Measurements from ENCODE around the gene TMEM229B. TPM values are rescaled to one million over a fixed set of nuclear protein-coding genes. Genes with fewer than 3 reads are reported as not detected.

Gene TMEM229B
- total and polyA plus RNA-seq, 2 donors (not counting 1 experiment from before 2014, with no cell fraction given), result 6.9 to 8.2 TPM

GRCh38 chr14:67423424-67423823, 65.1 kb downstream of the TMEM229B start:
- H3K27ac ChIP-seq (ENCODE audit: low read length in 2 of 2), result no peak overlapping the region
- peaks cover 0 to 4% of the 10 kb centered on the region in 2 donors for H3K4me1 ChIP-seq (ENCODE audit: control insufficient read depth in 2 of 2, insufficient read depth in 2 of 2, low read length in 2 of 2)
- H3K4me2 ChIP-seq (replicated peaks; ENCODE audit: low read depth, low read length, poor library complexity, severe bottlenecking), result no peak overlapping the region
- TF ChIP-seq CTCF (IDR thresholded peaks at IDR 0.05) (no peak), EZH2 (IDR thresholded peaks at IDR 0.05; ENCODE audit: borderline replicate concordance, insufficient read depth, low read depth, low read length, poor library complexity, severe bottlenecking) (no peak)
- no peak overlapping the region for H3K9ac ChIP-seq (ENCODE audit: low read length)
- H3K4me3 Mint-ChIP-seq, result no peak overlapping the region
- no CpG with 5 or more reads among the region's 2 CpGs for WGBS (ENCODE audit: insufficient coverage)
- H3K27ac Mint-ChIP-seq, result no peak overlapping the region
- no peaks in the 10 kb centered on the region for H4K20me1 ChIP-seq (ENCODE audit: control insufficient read depth, insufficient read depth, low read length, poor library complexity, severe bottlenecking)
- no peak overlapping the region for H3K4me3 ChIP-seq (ENCODE audit: control extremely low read depth in 1 of 5, extremely low read depth in 1 of 5, insufficient read depth in 1 of 5, low read depth in 2 of 5, low read length in 4 of 5)
- H2AFZ ChIP-seq (ENCODE audit: insufficient read depth, low read depth, low read length, poor library complexity, severe bottlenecking), result no peak overlapping the region
- H3K27me3 ChIP-seq (replicated peaks in 1 of 4; ENCODE audit: control extremely low read depth in 1 of 4, control insufficient read depth in 3 of 4, insufficient read depth in 4 of 4, low read length in 3 of 4), result peaks cover 0 to 25% (median 1%) of the 10 kb centered on the region in 4 experiments
- H3K36me3 ChIP-seq (replicated peaks in 1 of 2; ENCODE audit: control extremely low read depth in 1 of 2, control insufficient read depth in 1 of 2, extremely low read depth in 1 of 2, insufficient read depth in 2 of 2, low read length in 1 of 2), result no peaks in the 10 kb centered on the region
- intact Hi-C loops (cut with micrococcal nuclease), result no loop called here
- H3K79me2 ChIP-seq (ENCODE audit: control insufficient read depth, insufficient read depth, low read length), result no peaks in the 10 kb centered on the region
- ChIA-PET CTCF (interaction anchor here (7.1 to 23.4 kb wide), 2 partner anchors 154 to 280 kb away, joined by 78 to 863 read pairs; partner anchors contain the start of gene RDH12), POLR2A (no interaction called here)
- peaks cover 0 to 2% (median 0%) of the 10 kb centered on the region in 3 donors for H3K9me3 ChIP-seq (ENCODE audit: control extremely low read depth in 1 of 3, control insufficient read depth in 2 of 3, insufficient read depth in 1 of 3, low read length in 2 of 3)
- no peaks in the 10 kb centered on the region for H3K9me3 Mint-ChIP-seq (ENCODE audit: insufficient read depth)
- H3K27me3 Mint-ChIP-seq, result peaks cover 20% of the 10 kb centered on the region
- DNase-seq (no peak), ATAC-seq (ENCODE audit: low read depth) (no peak)
- H3K4me1 Mint-ChIP-seq, result peaks cover 3% of the 10 kb centered on the region

- no peak overlapping the region for H3K4me3 ChIP-seq (ENCODE audit: control extremely low read depth in 1 of 5, extremely low read depth in 1 of 5, insufficient read depth in 1 of 5, low read depth in 2 of 5, low read length in 4 of 5)
- ChIA-PET CTCF (interaction anchor here (0.7 to 23.4 kb wide), 3 partner anchors 11 to 283 kb away, joined by 3 to 863 read pairs (median 6); no protein-coding TSS in a partner anchor), POLR2A (no interaction called here)
- no peak overlapping the region for H2AFZ ChIP-seq (ENCODE audit: insufficient read depth, low read depth, low read length, poor library complexity, severe bottlenecking)
- Mint-ChIP-seq H3K27me3 (peaks cover 15% of the 10 kb centered on the region), H3K4me1 (peaks cover 6% of the 10 kb centered on the region), H3K4me3 (no peak overlapping the region), H3K9me3 (ENCODE audit: insufficient read depth) (no peaks in the 10 kb centered on the region), H3K27ac (no peak overlapping the region)
- peaks cover 5 to 6% of the 10 kb centered on the region in 2 donors for H3K4me1 ChIP-seq (ENCODE audit: control insufficient read depth in 2 of 2, insufficient read depth in 2 of 2, low read length in 2 of 2)
- WGBS (ENCODE audit: insufficient coverage), result 99% methylated on average over 7 of the region's 11 CpGs
- DNase-seq (no peak), ATAC-seq (ENCODE audit: low read depth) (no peak)
- intact Hi-C loops (cut with micrococcal nuclease), result no loop called here
- H3K27ac ChIP-seq (ENCODE audit: low read length in 2 of 2), result no peak overlapping the region
- H3K79me2 ChIP-seq (ENCODE audit: control insufficient read depth, insufficient read depth, low read length), result no peaks in the 10 kb centered on the region
- H3K27me3 ChIP-seq (replicated peaks in 1 of 4; ENCODE audit: control extremely low read depth in 1 of 4, control insufficient read depth in 3 of 4, insufficient read depth in 4 of 4, low read length in 3 of 4), result peaks cover 0 to 21% (median 0%) of the 10 kb centered on the region in 4 experiments
- H4K20me1 ChIP-seq (ENCODE audit: control insufficient read depth, insufficient read depth, low read length, poor library complexity, severe bottlenecking), result no peaks in the 10 kb centered on the region
- no peaks in the 10 kb centered on the region for H3K36me3 ChIP-seq (replicated peaks in 1 of 2; ENCODE audit: control extremely low read depth in 1 of 2, control insufficient read depth in 1 of 2, extremely low read depth in 1 of 2, insufficient read depth in 2 of 2, low read length in 1 of 2)
- no peak overlapping the region for H3K4me2 ChIP-seq (replicated peaks; ENCODE audit: low read depth, low read length, poor library complexity, severe bottlenecking)
- H3K9me3 ChIP-seq (ENCODE audit: control extremely low read depth in 1 of 3, control insufficient read depth in 2 of 3, insufficient read depth in 1 of 3, low read length in 2 of 3), result no peaks in the 10 kb centered on the region
- TF ChIP-seq EZH2 (IDR thresholded peaks at IDR 0.05; ENCODE audit: borderline replicate concordance, insufficient read depth, low read depth, low read length, poor library complexity, severe bottlenecking) (no peak), CTCF (IDR thresholded peaks at IDR 0.05) (no peak)
- H3K9ac ChIP-seq (ENCODE audit: low read length), result no peak overlapping the region
Measured at GRCh38 chr14:67421356-67422224, 66.9 kb downstream of the TMEM229B start.
